ENCODE data around the gene STUM. TPM values are rescaled to one million over a fixed set of nuclear protein-coding genes. Genes with fewer than 3 reads are reported as not detected.

STUM gene
- total RNA-seq: 0.35 and 0.60 TPM in 2 replicates

GRCh38 chr1:226548256-226549093, at the start of gene STUM:
Gene STUM (plus strand): TSS chr1:226548764. CDS start chr1:226548905, 141 bp downstream.

Other genes with a start within 250 kb of the STUM start
- gene LIN9, start 239.6 kb upstream of the STUM start, total RNA-seq: 0.17 and 1.3 TPM in 2 replicates
- 62.9 and 63.5 TPM in 2 replicates for gene PARP1, start 140.7 kb upstream of the STUM start, total RNA-seq
- gene ITPKB, start 190.5 kb downstream of the STUM start, total RNA-seq: 7.8 and 11.3 TPM in 2 replicates

All from pericardium fibroblast (primary cell).